ENCODE data around the gene ZNF524. TPM values are rescaled to one million over a fixed set of nuclear protein-coding genes. Genes with fewer than 3 reads are reported as not detected.

The ZNF524 gene
- total RNA-seq, 1 experiment from 2014 or later: 11.1 TPM

DNA sequence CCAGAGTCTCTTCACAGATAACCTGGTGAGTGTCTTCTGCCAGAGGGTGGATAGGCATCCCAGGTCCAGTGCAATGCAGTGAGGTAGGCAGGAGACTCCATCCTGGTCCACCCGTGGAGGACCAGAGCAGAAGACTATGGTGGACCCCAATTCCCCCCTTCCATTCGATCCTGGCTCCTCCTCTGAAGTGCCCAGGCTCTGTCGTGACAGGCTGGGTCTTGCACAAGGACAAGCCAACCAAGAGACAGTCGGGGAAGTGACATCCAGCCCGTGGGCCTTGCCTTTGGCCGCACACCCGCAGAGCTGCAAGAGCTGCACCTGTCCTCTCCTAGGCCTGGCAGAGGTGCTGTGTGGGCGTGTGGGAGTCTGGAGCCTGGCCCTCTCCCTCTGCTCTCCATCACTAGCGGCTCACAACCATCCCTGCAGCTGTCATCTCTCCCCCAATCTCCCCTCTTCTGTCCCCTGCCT, 21.2 kb downstream of the ZNF524 start:
- Mint-ChIP-seq H3K27ac (ENCODE audit: unreplicated experiment) (no peak overlapping the region), H3K4me3 (ENCODE audit: unreplicated experiment) (no peak overlapping the region), H3K27me3 (ENCODE audit: insufficient read depth, unreplicated experiment) (no peaks in the 10 kb centered on the region), H3K36me3 (ENCODE audit: insufficient read depth, unreplicated experiment) (peaks cover 55% of the 10 kb centered on the region), H3K9me3 (ENCODE audit: unreplicated experiment) (no peaks in the 10 kb centered on the region), H3K4me1 (ENCODE audit: low read depth, unreplicated experiment) (peaks cover 7% of the 10 kb centered on the region)
- Histone ChIP-seq H3K36me3 (ENCODE audit: control insufficient read depth, insufficient read depth, low read length) (no peaks in the 10 kb centered on the region; the same call in 1 of the 2 replicates), H3K4me1 (no peaks in the 10 kb centered on the region), H3K9me3 (0 out of 2 replicates have a peak, but pooled peaks cover 6% of the 10 kb centered on the region), H3K27me3 (replicated peaks; ENCODE audit: control insufficient read depth, insufficient read depth, low read length) (no peaks in the 10 kb centered on the region), H3K4me3 (ENCODE audit: low read depth, low read length) (no peak overlapping the region)
- TF ChIP-seq, protein P1, sequence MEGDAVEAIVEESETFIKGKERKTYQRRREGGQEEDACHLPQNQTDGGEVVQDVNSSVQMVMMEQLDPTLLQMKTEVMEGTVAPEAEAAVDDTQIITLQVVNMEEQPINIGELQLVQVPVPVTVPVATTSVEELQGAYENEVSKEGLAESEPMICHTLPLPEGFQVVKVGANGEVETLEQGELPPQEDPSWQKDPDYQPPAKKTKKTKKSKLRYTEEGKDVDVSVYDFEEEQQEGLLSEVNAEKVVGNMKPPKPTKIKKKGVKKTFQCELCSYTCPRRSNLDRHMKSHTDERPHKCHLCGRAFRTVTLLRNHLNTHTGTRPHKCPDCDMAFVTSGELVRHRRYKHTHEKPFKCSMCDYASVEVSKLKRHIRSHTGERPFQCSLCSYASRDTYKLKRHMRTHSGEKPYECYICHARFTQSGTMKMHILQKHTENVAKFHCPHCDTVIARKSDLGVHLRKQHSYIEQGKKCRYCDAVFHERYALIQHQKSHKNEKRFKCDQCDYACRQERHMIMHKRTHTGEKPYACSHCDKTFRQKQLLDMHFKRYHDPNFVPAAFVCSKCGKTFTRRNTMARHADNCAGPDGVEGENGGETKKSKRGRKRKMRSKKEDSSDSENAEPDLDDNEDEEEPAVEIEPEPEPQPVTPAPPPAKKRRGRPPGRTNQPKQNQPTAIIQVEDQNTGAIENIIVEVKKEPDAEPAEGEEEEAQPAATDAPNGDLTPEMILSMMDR (IDR thresholded peaks at IDR 0.05; ENCODE audit: insufficient read depth in 1 of 2, low read depth in 1 of 2, low read length in 1 of 2, severe bottlenecking in 1 of 2, unreplicated experiment in 1 of 2): no peak
- BruUV-seq (replicated peaks): TSS peak; percentile 19
- ChIA-PET POLR2A (no interaction called here), CTCF (no interaction called here)
- DNase-seq: no peak
- intact Hi-C loops (cut with micrococcal nuclease; ENCODE audit: unreplicated experiment): no loop called here

DNA sequence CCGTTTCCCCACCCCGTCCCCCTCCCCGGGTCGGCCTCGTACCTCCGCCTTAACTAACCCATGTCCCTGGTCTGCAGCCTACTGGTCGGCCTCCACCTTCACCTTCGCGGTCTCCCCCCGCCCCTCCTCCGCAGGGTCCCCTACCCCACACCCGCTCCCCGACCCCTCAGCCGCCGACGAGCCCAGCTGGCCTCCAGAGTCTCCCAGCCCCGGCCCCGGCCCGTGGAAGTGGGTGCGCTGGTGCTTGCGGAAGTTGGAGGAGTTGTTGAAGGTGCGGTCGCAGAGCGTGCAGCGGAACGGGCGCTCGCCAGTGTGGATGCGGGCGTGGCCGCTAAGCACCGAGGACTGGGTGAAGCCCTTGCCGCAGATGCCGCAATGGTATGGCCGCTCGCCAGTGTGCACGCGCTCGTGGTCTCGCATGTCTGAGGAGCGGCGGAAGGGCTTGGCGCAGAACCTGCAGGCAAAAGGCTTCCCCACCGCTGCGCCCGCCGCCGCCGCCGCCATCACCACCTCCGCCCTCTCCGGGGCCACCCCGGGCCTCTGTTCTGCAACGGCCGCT, 21.7 kb downstream of the ZNF524 start:
- Histone ChIP-seq H3K4me3 (ENCODE audit: low read depth, low read length) (no peak overlapping the region), H3K27me3 (replicated peaks; ENCODE audit: control insufficient read depth, insufficient read depth, low read length) (no peaks in the 10 kb centered on the region), H3K4me1 (no peaks in the 10 kb centered on the region), H3K36me3 (ENCODE audit: control insufficient read depth, insufficient read depth, low read length) (no peaks in the 10 kb centered on the region; the same call in 1 of the 2 replicates), H3K9me3 (0 out of 2 replicates have a peak, but pooled peaks cover 6% of the 10 kb centered on the region)
- no peak for DNase-seq
- H3K27ac Mint-ChIP-seq (ENCODE audit: unreplicated experiment): no peak overlapping the region
- peaks cover 7% of the 10 kb centered on the region for H3K4me1 Mint-ChIP-seq (ENCODE audit: low read depth, unreplicated experiment)
- intact Hi-C loops (cut with micrococcal nuclease; ENCODE audit: unreplicated experiment): no loop called here
- CTCF ChIA-PET: no interaction called here
- H3K36me3 Mint-ChIP-seq (ENCODE audit: insufficient read depth, unreplicated experiment): peaks cover 52% of the 10 kb centered on the region
- H3K4me3 Mint-ChIP-seq (ENCODE audit: unreplicated experiment): no peak overlapping the region
- BruUV-seq (replicated peaks): no TSS peak
- H3K27me3 Mint-ChIP-seq (ENCODE audit: insufficient read depth, unreplicated experiment): no peaks in the 10 kb centered on the region
- no peaks in the 10 kb centered on the region for H3K9me3 Mint-ChIP-seq (ENCODE audit: unreplicated experiment)
- POLR2A ChIA-PET: interaction anchor here (0.6 kb wide), 1 partner anchor 10 kb away, joined by 5 read pairs; no protein-coding TSS in a partner anchor
- TF ChIP-seq, protein P1 (IDR thresholded peaks at IDR 0.05; ENCODE audit: insufficient read depth in 1 of 2, low read depth in 1 of 2, low read length in 1 of 2, severe bottlenecking in 1 of 2, unreplicated experiment in 1 of 2): no peak

DNA sequence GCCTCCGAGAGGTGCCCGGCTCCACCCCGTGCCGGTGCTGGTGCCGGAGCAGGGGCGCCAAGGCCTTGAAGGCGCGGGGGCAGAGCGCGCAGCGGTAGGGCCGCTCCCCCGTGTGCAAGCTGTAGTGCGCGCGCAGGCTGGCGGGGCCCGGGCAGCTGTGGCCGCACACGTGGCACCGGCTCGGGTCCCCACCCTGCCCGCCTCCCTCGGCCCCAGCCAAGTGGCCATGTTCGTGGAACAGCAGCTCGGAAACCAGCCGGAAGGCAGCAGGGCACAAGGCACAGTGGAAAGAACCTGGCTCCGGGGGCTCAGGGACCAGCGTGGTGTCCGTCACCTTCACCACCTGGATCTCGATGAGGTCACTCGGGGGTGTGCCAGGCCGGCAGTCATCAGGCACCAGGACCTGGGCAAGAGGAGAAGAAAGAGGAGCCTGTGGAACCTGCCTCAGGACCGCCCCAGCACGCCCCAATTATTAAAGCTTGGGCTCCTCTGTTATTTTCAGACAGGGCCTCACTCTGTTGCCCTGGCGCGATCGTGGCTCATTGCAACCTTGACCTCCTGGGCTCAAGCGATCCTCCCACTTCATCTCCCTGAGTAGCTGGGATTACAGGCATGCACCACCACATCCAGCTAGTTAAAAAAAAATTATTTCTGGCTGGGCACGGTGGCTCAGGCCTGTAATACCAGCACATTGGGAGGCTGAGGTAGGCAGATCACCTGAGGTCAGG, 22.3 kb downstream of the ZNF524 start:
- POLR2A ChIA-PET: interaction anchor here (0.6 kb wide), 1 partner anchor 9 kb away, joined by 5 read pairs; no protein-coding TSS in a partner anchor
- Mint-ChIP-seq H3K27me3 (ENCODE audit: insufficient read depth, unreplicated experiment) (no peaks in the 10 kb centered on the region), H3K36me3 (ENCODE audit: insufficient read depth, unreplicated experiment) (peaks cover 45% of the 10 kb centered on the region)

More for the DNA sequence above, 22.3 kb downstream of the ZNF524 start:
- H3K27ac Mint-ChIP-seq (ENCODE audit: unreplicated experiment): no peak overlapping the region
- no TSS peak for BruUV-seq (replicated peaks)
- DNase-seq: no peak
- intact Hi-C loops (cut with micrococcal nuclease; ENCODE audit: unreplicated experiment): no loop called here
- Histone ChIP-seq H3K9me3 (0 out of 2 replicates have a peak, but pooled peaks cover 6% of the 10 kb centered on the region), H3K4me1 (no peaks in the 10 kb centered on the region), H3K4me3 (ENCODE audit: low read depth, low read length) (no peak overlapping the region), H3K36me3 (ENCODE audit: control insufficient read depth, insufficient read depth, low read length) (no peaks in the 10 kb centered on the region; the same call in 1 of the 2 replicates), H3K27me3 (replicated peaks; ENCODE audit: control insufficient read depth, insufficient read depth, low read length) (no peaks in the 10 kb centered on the region)
- TF ChIP-seq, protein P1 (IDR thresholded peaks at IDR 0.05; ENCODE audit: insufficient read depth in 1 of 2, low read depth in 1 of 2, low read length in 1 of 2, severe bottlenecking in 1 of 2, unreplicated experiment in 1 of 2): no peak
- CTCF ChIA-PET: no interaction called here
- H3K4me1 Mint-ChIP-seq (ENCODE audit: low read depth, unreplicated experiment): peaks cover 7% of the 10 kb centered on the region
- no peaks in the 10 kb centered on the region for H3K9me3 Mint-ChIP-seq (ENCODE audit: unreplicated experiment)
- no peak overlapping the region for H3K4me3 Mint-ChIP-seq (ENCODE audit: unreplicated experiment)

All from Caco-2 (cell line).